H1 (cell line): ENCODE results near the gene LAD1. TPM values are rescaled to one million over a fixed set of nuclear protein-coding genes. Genes with fewer than 3 reads are reported as not detected.

Experiments used
- CTCF ChIA-PET: fragments of 300-600 bp; sonication (Branson Sonifier 250); formaldehyde crosslinking; loops from one replicate; lab custom pipeline; 2021; ENCODE audit not compliant: partially characterized antibody; lab: Charles Lee
- POLR2A ChIA-PET: fragments of 300-600 bp; sonication (Branson Sonifier 250); formaldehyde crosslinking; loops from one replicate; lab custom pipeline; 2021; ENCODE audit warnings: inconsistent platforms; ENCODE audit not compliant: partially characterized antibody; lab: Charles Lee
- DNase-seq, 2 experiments: peaks; one replicate each; pipeline versions ENCODE4 v3.0.0 to v3.0.0-alpha.2; 2010 to 2022; ENCODE audit warnings: low spot score in 2 of 2, low read depth in 1 of 2, mixed read lengths in 1 of 2
- FAIRE-seq: peaks from 2 replicates; lab custom pipeline; 2011; peaks lifted over from hg19 to GRCh38; lab: Jason Lieb, UNC
- H2AFZ ChIP-seq: 2 replicates; pipeline ENCODE4 v1.8.1; 2012; ENCODE audit warnings: low read length, inconsistent platforms
- H2AK5ac ChIP-seq: 2 replicates; pipeline ENCODE4 v1.6.1; 2013; ENCODE audit warnings: low read depth, low read length
- H2BK120ac ChIP-seq: replicated peaks from 2 replicates; pipeline ENCODE3; 2013; ENCODE audit warnings: low read depth, low read length, inconsistent platforms
- H2BK12ac ChIP-seq: 2 replicates; pipeline ENCODE4 v1.6.1; 2013; ENCODE audit warnings: low read depth, low read length
- H2BK15ac ChIP-seq: 2 replicates; pipeline ENCODE4 v1.6.1; 2013; ENCODE audit warnings: low read length
- H2BK20ac ChIP-seq: 2 replicates; pipeline ENCODE4 v1.6.1; 2013; ENCODE audit warnings: low read length
- H2BK5ac ChIP-seq: 2 replicates; pipeline ENCODE4 v1.6.1; 2013; ENCODE audit warnings: low read depth, low read length
- H3K14ac ChIP-seq: 2 replicates; pipeline ENCODE4 v1.6.1; 2013; ENCODE audit warnings: inconsistent platforms; ENCODE audit not compliant: insufficient read length
- H3K18ac ChIP-seq: 2 replicates; pipeline ENCODE4 v1.6.1; 2013; ENCODE audit warnings: low read length; ENCODE audit errors: extremely low read depth
- H3K23ac ChIP-seq: 2 replicates; pipeline ENCODE4 v1.6.1; 2013; ENCODE audit warnings: inconsistent platforms; ENCODE audit not compliant: insufficient read length
- H3K23me2 ChIP-seq: 2 replicates; pipeline ENCODE4 v1.6.1; 2013; ENCODE audit warnings: low read depth, low read length
- H3K27ac ChIP-seq: 2 replicates; pipeline ENCODE4 v1.6.1; 2011; ENCODE audit warnings: low read depth, low read length, inconsistent platforms
- H3K27me3 ChIP-seq, 4 experiments: replicated peaks in 1 of 4; 1 replicate in 1 of 4; 2 replicates in 3 of 4; pipeline versions ENCODE4 v1.6.1 to v1.8.1; 2011 to 2013; ENCODE audit warnings: low read length in 3 of 4, mild to moderate bottlenecking in 3 of 4, inconsistent platforms in 2 of 4, mixed read lengths in 2 of 4, moderate library complexity in 1 of 4; ENCODE audit not compliant: control insufficient read depth in 3 of 4, insufficient read depth in 3 of 4; ENCODE audit errors: extremely low read depth in 1 of 4
- H3K36me3 ChIP-seq, 4 experiments: 2 replicates each; pipeline versions ENCODE4 v1.6.1 to v1.8.1; 2011 to 2013; ENCODE audit warnings: mild to moderate bottlenecking in 4 of 4, low read length in 3 of 4, moderate library complexity in 2 of 4, control low read depth in 1 of 4, inconsistent platforms in 1 of 4; ENCODE audit not compliant: insufficient read depth in 4 of 4, control insufficient read depth in 2 of 4
- H3K4ac ChIP-seq: replicated peaks from 2 replicates; pipeline ENCODE3; 2013; ENCODE audit warnings: low read length, low read depth, mixed read lengths, inconsistent platforms; ENCODE audit not compliant: insufficient read length
- H3K4me1 ChIP-seq, 4 experiments: replicated peaks in 1 of 4; 1 replicate in 1 of 4; 2 replicates in 3 of 4; pipeline versions ENCODE4 v1.6.1 to v1.8.1; 2011 to 2013; ENCODE audit warnings: low read length in 3 of 4, inconsistent platforms in 2 of 4, mixed read lengths in 1 of 4; ENCODE audit not compliant: insufficient read depth in 4 of 4, control insufficient read depth in 3 of 4
- H3K4me2 ChIP-seq, 2 experiments: 2 replicates each; pipeline versions ENCODE4 v1.6.1 to v1.8.1; 2011 to 2013; ENCODE audit warnings: low read depth in 2 of 2, low read length in 2 of 2, control low read depth in 1 of 2, inconsistent platforms in 1 of 2, mild to moderate bottlenecking in 1 of 2; ENCODE audit not compliant: insufficient read depth in 1 of 2
- H3K4me3 ChIP-seq, 4 experiments: fragments of 200-600, 300-600 bp in 1 of 4; sonication (generic), shearing (Covaris generic), sonication (Bioruptor Twin) in 1 of 4; 2 replicates each; pipeline versions ENCODE4 v1.5.1 to v1.8.1; 2011 to 2016; ENCODE audit warnings: low read length in 4 of 4, low read depth in 3 of 4, control low read depth in 2 of 4, inconsistent platforms in 2 of 4, mild to moderate bottlenecking in 2 of 4, mixed read lengths in 1 of 4, moderate library complexity in 1 of 4; ENCODE audit not compliant: insufficient read depth in 2 of 4; ENCODE audit errors: extremely low read depth in 1 of 4
- H3K56ac ChIP-seq: replicated peaks from 2 replicates; pipeline ENCODE3; 2013; ENCODE audit warnings: low read depth, mild to moderate bottlenecking, mixed read lengths, low read length, inconsistent platforms; ENCODE audit not compliant: insufficient read length
- H3K79me1 ChIP-seq: 2 replicates; pipeline ENCODE4 v1.6.1; 2013; ENCODE audit warnings: low read depth, low read length, control low read depth
- H3K79me2 ChIP-seq, 2 experiments: 2 replicates each; pipeline versions ENCODE4 v1.6.1 to v1.8.1; 2012 to 2013; ENCODE audit warnings: low read length in 2 of 2, mild to moderate bottlenecking in 2 of 2, inconsistent platforms in 1 of 2; ENCODE audit not compliant: insufficient read depth in 2 of 2, control insufficient read depth in 1 of 2
- H3K9ac ChIP-seq, 4 experiments: replicated peaks in 1 of 4; 1 replicate in 1 of 4; 2 replicates in 3 of 4; pipeline versions ENCODE4 v1.6.1 to v1.8.1; 2011 to 2013; ENCODE audit warnings: low read depth in 3 of 4, low read length in 3 of 4, control low read depth in 2 of 4, mild to moderate bottlenecking in 2 of 4, moderate library complexity in 2 of 4, inconsistent platforms in 1 of 4; ENCODE audit errors: extremely low read depth in 1 of 4
- H3K9me3 ChIP-seq, 2 experiments: 2 replicates each; pipeline versions ENCODE4 v1.6.1 to v1.8.1; 2012 to 2013; ENCODE audit warnings: mild to moderate bottlenecking in 2 of 2, moderate library complexity in 2 of 2, control low read depth in 1 of 2, inconsistent platforms in 1 of 2, low read depth in 1 of 2, low read length in 1 of 2, mixed read lengths in 1 of 2; ENCODE audit not compliant: insufficient read depth in 2 of 2
- H4K20me1 ChIP-seq, 2 experiments: replicated peaks in 1 of 2; 2 replicates each; pipeline versions ENCODE3 to v1.8.1; 2011 to 2013; ENCODE audit warnings: inconsistent platforms in 2 of 2, low read length in 2 of 2, mild to moderate bottlenecking in 1 of 2; ENCODE audit not compliant: insufficient read depth in 2 of 2, control insufficient read depth in 1 of 2
- H4K5ac ChIP-seq: 2 replicates; pipeline ENCODE4 v1.6.1; 2013; ENCODE audit warnings: low read length, low read depth, mixed read lengths, inconsistent platforms; ENCODE audit not compliant: insufficient read length
- H4K8ac ChIP-seq: 2 replicates; pipeline ENCODE4 v1.8.0; 2013; ENCODE audit warnings: mild to moderate bottlenecking, moderate library complexity, low read length, inconsistent platforms; ENCODE audit not compliant: insufficient read depth; ENCODE audit errors: extremely low read depth
- H4K91ac ChIP-seq: replicated peaks from 2 replicates; pipeline ENCODE3; 2013; ENCODE audit warnings: low read length, mixed read lengths, inconsistent platforms; ENCODE audit not compliant: insufficient read length
- CBX5 ChIP-seq: fragments of 300-800, 300-1000 bp; sonication (generic); IDR thresholded peaks from 2 replicates; pipeline ENCODE4 v1.7.1; 2016; ENCODE audit warnings: antibody characterized with exemption, low read length, low read depth
- POU5F1 ChIP-seq: IDR thresholded peaks from 2 replicates; pipeline ENCODE4 v1.6.1; 2011; ENCODE audit warnings: low read depth, mild to moderate bottlenecking, low read length, moderate library complexity
- RAD21 ChIP-seq, 2 experiments: IDR thresholded peaks in 1 of 2; conservative IDR thresholded peaks in 1 of 2; 2 replicates each; pipeline ENCODE4 v1.6.1; 2011; ENCODE audit warnings: low read depth in 2 of 2, low read length in 2 of 2, improper control_type of control experiment in 1 of 2, inconsistent platforms in 1 of 2, mild to moderate bottlenecking in 1 of 2, moderate library complexity in 1 of 2
- RBBP5 ChIP-seq: IDR thresholded peaks from 2 replicates; pipeline ENCODE4 v1.7.1; 2012; ENCODE audit warnings: low read depth, mild to moderate bottlenecking, inconsistent platforms, low read length, moderate library complexity, borderline replicate concordance
- RFX5 ChIP-seq: IDR thresholded peaks from 2 replicates; pipeline ENCODE4 v1.6.1; 2011; ENCODE audit warnings: low read depth, low read length, improper control_type of control experiment, borderline replicate concordance
- WGBS, 2 experiments: shearing (Covaris generic) in 1 of 2; methylation state at CpG; one replicate each; pipeline versions ENCODE4 v1.1.6 to v1.1.7; 2013 to 2015; ENCODE audit warnings: low lambda C conversion rate in 2 of 2, mixed read lengths in 2 of 2, inconsistent platforms in 1 of 2, low coverage in 1 of 2, missing lambda C conversion rate in 1 of 2; ENCODE audit not compliant: insufficient replicate concordance in 2 of 2, insufficient coverage in 1 of 2, insufficient read length in 1 of 2; ENCODE audit errors: extremely low coverage in 1 of 2, missing lambda C conversion rate in 1 of 2; 5-methylcytosine and 5-hydroxymethylcytosine counted together
- polyA plus RNA-seq, 7 experiments: library from polyadenylated mRNA; depleted of rRNA in 3 of 7; stranded (reverse) in 5 of 7; unstranded in 2 of 7; fragments of >200 nt in 5 of 7; fragments of 200-250 nt in 2 of 7; gene quantifications; 1 replicate in 5 of 7; 2 replicates in 1 of 7; 4 replicates in 1 of 7; pipeline versions ENCODE4 v1.2.1 to v1.2.3, GENCODE V29; 2011 to 2013; ENCODE audit warnings: missing spikeins in 2 of 7, mixed read lengths in 2 of 7
- total RNA-seq: library from RNA; stranded (reverse); fragmentation: NEBNext Ultra II Directional; extraction: Animal tissue kit (Norgen Biotek cat#: 25700); gene quantifications from 2 replicates; pipeline ENCODE4 v1.2.1, GENCODE V29; 2021

Gene LAD1
- total and polyA plus RNA-seq, 2 of the 8 experiments (the other 6 are each of a cell fraction or from before 2014, with no cell fraction given), result 9.3 to 32.8 TPM

DNA sequence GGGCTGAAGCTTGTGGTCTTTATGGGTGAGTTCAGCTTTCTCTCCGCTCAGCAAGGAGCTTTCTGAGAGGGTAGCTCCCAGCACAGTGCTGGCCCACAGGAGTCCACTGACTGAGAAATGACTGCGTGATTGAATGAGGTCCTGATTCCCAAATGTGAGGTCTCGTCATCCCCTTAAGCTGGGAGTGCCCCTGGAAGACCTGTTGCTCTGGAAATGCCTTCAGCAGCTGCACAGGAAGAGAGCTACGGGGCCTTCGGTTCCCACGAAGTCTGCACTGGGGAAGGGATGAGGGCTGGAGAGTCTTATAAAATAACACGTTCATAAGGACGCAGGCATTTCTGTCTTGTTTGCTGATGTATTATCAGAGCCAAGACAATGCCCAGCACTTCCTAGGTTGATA is 35.7 kb downstream of the LAD1 start:
- H3K18ac ChIP-seq, result no peak overlapping the region
- H2BK15ac ChIP-seq, result 0 out of 2 replicates have a peak overlapping the region, but pooled peaks have one; percentile 61
- no peak overlapping the region; a peak in 1 of 7 replicates for H3K9ac ChIP-seq
- peak overlapping the region; percentile 6; the same call in 1 of the 2 replicates for H2BK20ac ChIP-seq
- no peak overlapping the region for H3K23ac ChIP-seq
- H2AK5ac ChIP-seq, result no peak overlapping the region
- no peaks in the 10 kb centered on the region for H3K79me1 ChIP-seq
- H3K4ac ChIP-seq, result no peak overlapping the region
- H4K5ac ChIP-seq, result no peak overlapping the region
- no peak for TF ChIP-seq RBBP5
- no peak for TF ChIP-seq RFX5
- no peak for TF ChIP-seq CBX5
- TF ChIP-seq POU5F1, result no peak
- no peak for TF ChIP-seq RAD21 (IDR thresholded peaks at IDR 0.05 in 1 of 2, conservative IDR thresholded peaks at IDR 0.05 in 1 of 2; ENCODE audit: low read depth in 2 of 2, low read length in 2 of 2)
- no peaks in the 10 kb centered on the region for H3K27me3 ChIP-seq
- no peaks in the 10 kb centered on the region for H3K36me3 ChIP-seq
- peaks cover 0 to 5% (median under 1%) of the 10 kb centered on the region in 4 experiments; a peak in 5 of 7 replicates for H3K4me1 ChIP-seq
- H3K23me2 ChIP-seq, result no peaks in the 10 kb centered on the region
- WGBS, 2 experiments, result 87% methylated on average over 8 of the region's 8 CpGs; no CpG with 5 or more reads in 1 of the 2 experiments
- no peak overlapping the region for H3K4me2 ChIP-seq
- no peak overlapping the region for H3K4me3 ChIP-seq
- no peak overlapping the region for H4K91ac ChIP-seq
- H3K9me3 ChIP-seq, result no peaks in the 10 kb centered on the region
- no peak overlapping the region for H3K27ac ChIP-seq
- no peak overlapping the region for H2BK120ac ChIP-seq
- DNase-seq (no peak), FAIRE-seq (no peak)
- no peak overlapping the region for H3K14ac ChIP-seq
- 0 out of 2 replicates have a peak overlapping the region, but pooled peaks have one; percentile 50 for H2BK12ac ChIP-seq
- no peak overlapping the region for H3K56ac ChIP-seq
- H4K20me1 ChIP-seq, result no peaks in the 10 kb centered on the region
- H3K79me2 ChIP-seq, result no peaks in the 10 kb centered on the region
- CTCF ChIA-PET, result interaction anchor here (0.6 to 14.7 kb wide), 16 partner anchors 10 to 210 kb away, joined by 3 to 275 read pairs (median 28); partner anchors contain the start of genes PKP1 and TNNT2
- no peak overlapping the region for H4K8ac ChIP-seq
- 0 out of 2 replicates have a peak overlapping the region, but pooled peaks have one; percentile 44 for H2BK5ac ChIP-seq
- POLR2A ChIA-PET, result interaction anchor here (1.4 to 7.7 kb wide), 2 partner anchors 10 to 37 kb away, joined by 6 to 49 read pairs; partner anchors contain the start of gene LAD1
- no peak overlapping the region for H2AFZ ChIP-seq
